PC-3 (cell line): ENCODE data around the gene IFNGR1.

ENCODE experiments used
- EZH2 ChIP-seq: fragments of 300-600 bp; sonication (generic); IDR thresholded peaks from one replicate; pipeline ENCODE4 v1.6.1; 2017; ENCODE audit warnings: antibody characterized with exemption, mild to moderate bottlenecking, low read length; ENCODE audit not compliant: unreplicated experiment
- EZH2phosphoT487 ChIP-seq: fragments of 300-600 bp; sonication (generic); IDR thresholded peaks from 2 replicates; pipeline ENCODE4 v1.6.1; 2018; ENCODE audit warnings: mild to moderate bottlenecking, antibody characterized with exemption, low read length, borderline replicate concordance
- TF ChIP-seq, protein P1 (sequence below): fragments of 300-600 bp; sonication (generic); conservative IDR thresholded peaks from 2 replicates; pipeline ENCODE4 v1.5.1; 2017; ENCODE audit warnings: antibody characterized with exemption, low read depth, mild to moderate bottlenecking, low read length

GRCh38 chr6:137216106-137216505 lies 3.1 kb downstream of the IFNGR1 start:
- TF ChIP-seq, protein P1, sequence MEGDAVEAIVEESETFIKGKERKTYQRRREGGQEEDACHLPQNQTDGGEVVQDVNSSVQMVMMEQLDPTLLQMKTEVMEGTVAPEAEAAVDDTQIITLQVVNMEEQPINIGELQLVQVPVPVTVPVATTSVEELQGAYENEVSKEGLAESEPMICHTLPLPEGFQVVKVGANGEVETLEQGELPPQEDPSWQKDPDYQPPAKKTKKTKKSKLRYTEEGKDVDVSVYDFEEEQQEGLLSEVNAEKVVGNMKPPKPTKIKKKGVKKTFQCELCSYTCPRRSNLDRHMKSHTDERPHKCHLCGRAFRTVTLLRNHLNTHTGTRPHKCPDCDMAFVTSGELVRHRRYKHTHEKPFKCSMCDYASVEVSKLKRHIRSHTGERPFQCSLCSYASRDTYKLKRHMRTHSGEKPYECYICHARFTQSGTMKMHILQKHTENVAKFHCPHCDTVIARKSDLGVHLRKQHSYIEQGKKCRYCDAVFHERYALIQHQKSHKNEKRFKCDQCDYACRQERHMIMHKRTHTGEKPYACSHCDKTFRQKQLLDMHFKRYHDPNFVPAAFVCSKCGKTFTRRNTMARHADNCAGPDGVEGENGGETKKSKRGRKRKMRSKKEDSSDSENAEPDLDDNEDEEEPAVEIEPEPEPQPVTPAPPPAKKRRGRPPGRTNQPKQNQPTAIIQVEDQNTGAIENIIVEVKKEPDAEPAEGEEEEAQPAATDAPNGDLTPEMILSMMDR, result no peak
- TF ChIP-seq EZH2phosphoT487 (no peak), EZH2 (no peak)
